ENCODE data around the gene CPTP. TPM values are rescaled to one million over a fixed set of nuclear protein-coding genes. Genes with fewer than 3 reads are reported as not detected.
A peak's percentile ranks its signal among the peaks of the same experiment; 100 is the strongest.

Gene CPTP
- total and polyA plus RNA-seq, 2 of the 13 experiments (the other 11 are each of a cell fraction or from before 2014, with no cell fraction given), result 5.5 to 9.3 TPM

DNA sequence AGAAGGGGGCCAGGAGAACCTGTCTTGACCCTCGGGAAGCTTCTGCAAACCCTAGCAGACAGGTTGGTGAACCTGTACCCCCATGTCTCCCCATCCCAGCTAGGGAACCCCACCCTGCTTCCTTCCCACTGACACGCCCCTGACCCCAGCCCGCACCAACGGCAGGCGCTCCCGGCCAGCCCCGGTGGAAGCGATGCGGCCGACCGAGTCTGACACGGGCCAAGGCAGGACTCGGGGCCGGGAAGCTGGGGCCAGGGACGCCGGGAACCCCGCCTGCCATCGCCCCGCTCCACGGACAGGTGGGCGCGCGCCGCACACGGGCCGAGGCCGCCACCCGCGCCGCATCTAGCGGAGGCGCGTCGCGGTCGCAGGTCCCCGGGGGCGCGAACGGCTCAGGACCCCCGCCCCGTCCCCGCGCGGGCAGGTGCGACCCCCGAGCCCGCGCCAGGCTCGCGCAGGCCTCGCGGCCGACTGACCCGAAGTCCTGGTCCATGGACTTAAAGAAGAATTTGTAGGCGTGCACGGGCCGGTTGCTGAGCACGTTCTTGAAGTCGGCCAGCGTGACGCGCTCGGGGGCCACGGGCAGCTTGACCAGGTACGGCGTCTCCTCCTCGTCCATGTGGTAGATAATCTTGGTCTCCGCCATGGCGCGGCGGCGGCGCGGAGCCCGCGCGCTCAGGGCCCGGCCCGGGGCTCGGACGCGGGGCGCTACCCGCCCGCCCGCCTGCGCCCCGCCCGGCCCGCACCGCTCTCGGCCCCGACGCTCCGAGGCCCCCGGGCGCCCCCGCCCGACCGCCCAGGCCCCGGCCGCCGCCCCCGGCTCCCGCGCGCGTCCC is 24.0 kb downstream of the CPTP start (continued):
- TF ChIP-seq, protein P1, sequence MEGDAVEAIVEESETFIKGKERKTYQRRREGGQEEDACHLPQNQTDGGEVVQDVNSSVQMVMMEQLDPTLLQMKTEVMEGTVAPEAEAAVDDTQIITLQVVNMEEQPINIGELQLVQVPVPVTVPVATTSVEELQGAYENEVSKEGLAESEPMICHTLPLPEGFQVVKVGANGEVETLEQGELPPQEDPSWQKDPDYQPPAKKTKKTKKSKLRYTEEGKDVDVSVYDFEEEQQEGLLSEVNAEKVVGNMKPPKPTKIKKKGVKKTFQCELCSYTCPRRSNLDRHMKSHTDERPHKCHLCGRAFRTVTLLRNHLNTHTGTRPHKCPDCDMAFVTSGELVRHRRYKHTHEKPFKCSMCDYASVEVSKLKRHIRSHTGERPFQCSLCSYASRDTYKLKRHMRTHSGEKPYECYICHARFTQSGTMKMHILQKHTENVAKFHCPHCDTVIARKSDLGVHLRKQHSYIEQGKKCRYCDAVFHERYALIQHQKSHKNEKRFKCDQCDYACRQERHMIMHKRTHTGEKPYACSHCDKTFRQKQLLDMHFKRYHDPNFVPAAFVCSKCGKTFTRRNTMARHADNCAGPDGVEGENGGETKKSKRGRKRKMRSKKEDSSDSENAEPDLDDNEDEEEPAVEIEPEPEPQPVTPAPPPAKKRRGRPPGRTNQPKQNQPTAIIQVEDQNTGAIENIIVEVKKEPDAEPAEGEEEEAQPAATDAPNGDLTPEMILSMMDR (CRISPR knock-in tag; IDR thresholded peaks at IDR 0.05), result no peak
- TF ChIP-seq ZFP90 (CRISPR knock-in tag; IDR thresholded peaks at IDR 0.05; ENCODE audit: borderline replicate concordance) (no peak), HOXA7 (CRISPR knock-in tag; IDR thresholded peaks at IDR 0.05) (no peak), ZC3H13 (CRISPR knock-in tag; IDR thresholded peaks at IDR 0.05) (0 out of 2 replicates have a peak, but pooled peaks have one; percentile 56), NFE2 (CRISPR knock-in tag; IDR thresholded peaks at IDR 0.05) (no peak), RFXAP (CRISPR knock-in tag; IDR thresholded peaks at IDR 0.05; ENCODE audit: borderline replicate concordance) (no peak), MED1 (CRISPR knock-in tag; IDR thresholded peaks at IDR 0.05) (0 out of 2 replicates have a peak, but pooled peaks have one; percentile 26), NFYB (CRISPR knock-in tag; IDR thresholded peaks at IDR 0.05) (no peak), AGO2 (optimal IDR thresholded peaks at IDR 0.05; ENCODE audit: low read depth, low read length) (peak; percentile 30), ZNF44 (CRISPR knock-in tag; IDR thresholded peaks at IDR 0.05) (no peak), ELF1 (CRISPR knock-in tag; IDR thresholded peaks at IDR 0.05) (no peak), ZZZ3 (CRISPR knock-in tag; IDR thresholded peaks at IDR 0.05; ENCODE audit: borderline replicate concordance) (no peak), ZNF264 (CRISPR knock-in tag; IDR thresholded peaks at IDR 0.05) (no peak), DR1 (CRISPR knock-in tag; IDR thresholded peaks at IDR 0.05) (no peak), ETV5 (CRISPR knock-in tag; IDR thresholded peaks at IDR 0.05; ENCODE audit: borderline replicate concordance) (no peak), ZNF292 (CRISPR knock-in tag; IDR thresholded peaks at IDR 0.05; ENCODE audit: borderline replicate concordance, low read depth) (no peak), SALL2 (CRISPR knock-in tag; IDR thresholded peaks at IDR 0.05) (no peak), ARHGAP35 (CRISPR knock-in tag; IDR thresholded peaks at IDR 0.05; ENCODE audit: borderline replicate concordance) (no peak), POLR2A (IDR thresholded peaks at IDR 0.05; ENCODE audit: insufficient read depth in 1 of 2, low read depth in 2 of 2, low read length in 2 of 2) (0 out of 4 replicates have a peak, but pooled peaks of 1 of the 2 experiments have one; percentile 17), ZNF768 (CRISPR knock-in tag; IDR thresholded peaks at IDR 0.05) (no peak; the same call in 1 of the 2 replicates), RNF2 (conservative IDR thresholded peaks at IDR 0.05; ENCODE audit: low read depth) (no peak)
- TF ChIP-seq, protein P2, sequence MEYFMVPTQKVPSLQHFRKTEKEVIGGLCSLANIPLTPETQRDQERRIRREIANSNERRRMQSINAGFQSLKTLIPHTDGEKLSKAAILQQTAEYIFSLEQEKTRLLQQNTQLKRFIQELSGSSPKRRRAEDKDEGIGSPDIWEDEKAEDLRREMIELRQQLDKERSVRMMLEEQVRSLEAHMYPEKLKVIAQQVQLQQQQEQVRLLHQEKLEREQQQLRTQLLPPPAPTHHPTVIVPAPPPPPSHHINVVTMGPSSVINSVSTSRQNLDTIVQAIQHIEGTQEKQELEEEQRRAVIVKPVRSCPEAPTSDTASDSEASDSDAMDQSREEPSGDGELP (IDR thresholded peaks at IDR 0.05; ENCODE audit: borderline replicate concordance, low read depth), result no peak
- TF ChIP-seq, protein P3, sequence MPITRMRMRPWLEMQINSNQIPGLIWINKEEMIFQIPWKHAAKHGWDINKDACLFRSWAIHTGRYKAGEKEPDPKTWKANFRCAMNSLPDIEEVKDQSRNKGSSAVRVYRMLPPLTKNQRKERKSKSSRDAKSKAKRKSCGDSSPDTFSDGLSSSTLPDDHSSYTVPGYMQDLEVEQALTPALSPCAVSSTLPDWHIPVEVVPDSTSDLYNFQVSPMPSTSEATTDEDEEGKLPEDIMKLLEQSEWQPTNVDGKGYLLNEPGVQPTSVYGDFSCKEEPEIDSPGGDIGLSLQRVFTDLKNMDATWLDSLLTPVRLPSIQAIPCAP (CRISPR knock-in tag; IDR thresholded peaks at IDR 0.05; ENCODE audit: low read depth), result no peak
- TF ChIP-seq, protein P4, sequence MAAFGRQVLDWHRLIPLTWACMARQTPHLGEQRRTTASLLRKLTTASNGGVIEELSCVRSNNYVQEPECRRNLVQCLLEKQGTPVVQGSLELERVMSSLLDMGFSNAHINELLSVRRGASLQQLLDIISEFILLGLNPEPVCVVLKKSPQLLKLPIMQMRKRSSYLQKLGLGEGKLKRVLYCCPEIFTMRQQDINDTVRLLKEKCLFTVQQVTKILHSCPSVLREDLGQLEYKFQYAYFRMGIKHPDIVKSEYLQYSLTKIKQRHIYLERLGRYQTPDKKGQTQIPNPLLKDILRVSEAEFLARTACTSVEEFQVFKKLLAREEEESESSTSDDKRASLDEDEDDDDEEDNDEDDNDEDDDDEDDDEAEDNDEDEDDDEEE (CRISPR knock-in tag; IDR thresholded peaks at IDR 0.05), result no peak
- TF ChIP-seq, protein P5, sequence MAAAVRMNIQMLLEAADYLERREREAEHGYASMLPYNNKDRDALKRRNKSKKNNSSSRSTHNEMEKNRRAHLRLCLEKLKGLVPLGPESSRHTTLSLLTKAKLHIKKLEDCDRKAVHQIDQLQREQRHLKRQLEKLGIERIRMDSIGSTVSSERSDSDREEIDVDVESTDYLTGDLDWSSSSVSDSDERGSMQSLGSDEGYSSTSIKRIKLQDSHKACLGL (CRISPR knock-in tag; IDR thresholded peaks at IDR 0.05), result no peak
